Hematopoietic multipotent progenitor cell (in vitro differentiated cells): ENCODE results near the gene HOMEZ. TPM values are rescaled to one million over a fixed set of nuclear protein-coding genes. Genes with fewer than 3 reads are reported as not detected.
"Not testable (repeated sequence)": the region's sequence is repeated elsewhere in the genome, so short reads cannot be mapped to it uniquely, and the experiment has no call there.

Experiments
- DNase-seq, 3 donors: peaks; one replicate each; pipeline ENCODE4 v3.0.0-alpha.2; 2011 to 2015; ENCODE audit warnings: low read depth in 2 of 3, low spot score in 2 of 3
- total RNA-seq: library from RNA; depleted of rRNA; stranded (reverse); fragments of >200 nt; gene quantifications from one replicate; pipeline ENCODE4 v1.2.3, GENCODE V29; 2012

Gene HOMEZ
- total RNA-seq, result 18.9 TPM

GRCh38 chr14:23286020-23286901 lies at the start of gene HOMEZ:
HOMEZ (minus strand) TSS chr14:23286132; CDS start chr14:23285952, 180 bp downstream.
- DNase-seq, result peak; percentile 77 to 97 (median 97)

GRCh38 chr14:23335623-23336022 lies 49.7 kb upstream of the HOMEZ start:
- no peak for DNase-seq

- DNase-seq, result peak; percentile 47 to 86 (median 68)
Measured at GRCh38 chr14:23327947-23328744, 42.2 kb upstream of the HOMEZ start.

- no peak for DNase-seq
Measured at GRCh38 chr14:23326491-23327332, 40.8 kb upstream of the HOMEZ start.

DNA sequence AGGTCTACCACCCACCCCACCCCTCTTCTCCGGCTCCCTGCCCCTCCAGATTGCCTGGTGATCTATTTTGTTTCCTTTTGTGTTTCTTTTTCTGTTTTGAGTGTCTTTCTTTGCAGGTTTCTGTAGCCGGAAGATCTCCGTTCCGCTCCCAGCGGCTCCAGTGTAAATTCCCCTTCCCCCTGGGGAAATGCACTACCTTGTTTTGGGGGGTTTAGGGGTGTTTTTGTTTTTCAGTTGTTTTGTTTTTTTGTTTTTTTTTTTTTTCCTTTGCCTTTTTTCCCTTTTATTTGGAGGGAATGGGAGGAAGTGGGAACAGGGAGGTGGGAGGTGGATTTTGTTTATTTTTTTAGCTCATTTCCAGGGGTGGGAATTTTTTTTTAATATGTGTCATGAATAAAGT lies 39.8 kb upstream of the HOMEZ start:
- DNase-seq, result not testable (repeated sequence)

DNA sequence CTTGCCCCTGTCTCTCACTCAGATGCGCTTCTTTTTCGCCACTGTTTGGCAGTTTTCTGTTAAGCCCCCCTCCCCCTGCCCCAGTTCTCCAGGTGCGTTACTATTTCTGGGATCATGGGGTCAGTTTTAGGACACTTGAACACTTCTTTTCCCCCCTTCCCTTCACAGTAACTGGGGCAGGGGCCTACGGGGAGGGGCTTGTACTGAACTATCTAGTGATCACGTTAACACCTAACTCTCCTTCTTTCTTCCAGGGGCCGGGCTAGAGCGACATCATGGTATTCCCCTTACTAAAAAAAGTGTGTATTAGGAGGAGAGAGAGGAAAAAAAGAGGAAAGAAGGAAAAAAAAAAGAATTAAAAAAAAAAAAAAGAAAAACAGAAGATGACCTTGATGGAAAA lies 39.1 kb upstream of the HOMEZ start:
- DNase-seq, result no peak

DNA sequence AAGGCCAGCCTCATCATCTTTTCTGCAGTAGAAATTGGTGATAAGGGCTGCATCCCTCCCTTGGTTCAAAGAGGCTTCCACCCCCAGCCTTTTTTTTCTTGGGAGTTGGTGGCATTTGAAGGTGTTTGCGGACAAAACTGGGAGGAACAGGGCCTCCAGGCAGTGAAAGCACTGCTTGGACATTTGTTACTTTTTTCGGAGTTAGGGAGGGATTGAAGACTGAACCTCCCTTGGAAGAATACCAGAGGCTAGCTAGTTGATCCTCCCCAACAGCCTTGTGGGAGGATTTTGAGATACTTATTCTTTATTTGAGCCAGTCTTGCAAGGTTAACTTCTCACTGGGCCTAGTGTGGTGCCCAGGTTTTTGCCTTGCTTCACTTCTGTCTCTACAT lies 38.5 kb upstream of the HOMEZ start:
- DNase-seq, result no peak

DNA sequence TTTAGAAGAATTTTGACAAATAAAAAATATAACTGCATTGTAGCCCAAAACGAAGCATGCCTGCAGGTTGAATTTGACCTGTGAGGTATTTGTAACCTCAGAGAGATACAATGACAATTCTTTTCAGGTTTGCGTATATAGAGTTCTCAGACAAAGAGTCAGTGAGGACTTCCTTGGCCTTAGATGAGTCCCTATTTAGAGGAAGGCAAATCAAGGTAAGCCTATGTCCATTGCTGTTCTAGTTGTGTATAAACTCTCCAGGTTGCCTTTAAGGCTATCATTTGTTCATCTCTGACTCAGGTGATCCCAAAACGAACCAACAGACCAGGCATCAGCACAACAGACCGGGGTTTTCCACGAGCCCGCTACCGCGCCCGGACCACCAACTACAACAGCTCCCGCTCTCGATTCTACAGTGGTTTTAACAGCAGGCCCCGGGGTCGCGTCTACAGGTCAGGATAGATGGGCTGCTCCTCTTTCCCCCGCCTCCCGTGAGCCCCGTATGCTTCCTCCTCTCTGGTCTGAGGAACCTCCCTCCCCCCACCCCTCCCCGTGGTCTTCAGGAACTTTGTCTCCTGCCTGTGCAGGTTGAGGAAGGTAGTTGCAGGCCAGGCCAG lies 38.0 kb upstream of the HOMEZ start:
- no peak for DNase-seq

GRCh38 chr14:23322568-23323517 lies 36.9 kb upstream of the HOMEZ start:
- no peak for DNase-seq

GRCh38 chr14:23321572-23322547 lies 35.9 kb upstream of the HOMEZ start:
- DNase-seq, result peak in 2 of 3 donors; percentile 42 to 55

DNA sequence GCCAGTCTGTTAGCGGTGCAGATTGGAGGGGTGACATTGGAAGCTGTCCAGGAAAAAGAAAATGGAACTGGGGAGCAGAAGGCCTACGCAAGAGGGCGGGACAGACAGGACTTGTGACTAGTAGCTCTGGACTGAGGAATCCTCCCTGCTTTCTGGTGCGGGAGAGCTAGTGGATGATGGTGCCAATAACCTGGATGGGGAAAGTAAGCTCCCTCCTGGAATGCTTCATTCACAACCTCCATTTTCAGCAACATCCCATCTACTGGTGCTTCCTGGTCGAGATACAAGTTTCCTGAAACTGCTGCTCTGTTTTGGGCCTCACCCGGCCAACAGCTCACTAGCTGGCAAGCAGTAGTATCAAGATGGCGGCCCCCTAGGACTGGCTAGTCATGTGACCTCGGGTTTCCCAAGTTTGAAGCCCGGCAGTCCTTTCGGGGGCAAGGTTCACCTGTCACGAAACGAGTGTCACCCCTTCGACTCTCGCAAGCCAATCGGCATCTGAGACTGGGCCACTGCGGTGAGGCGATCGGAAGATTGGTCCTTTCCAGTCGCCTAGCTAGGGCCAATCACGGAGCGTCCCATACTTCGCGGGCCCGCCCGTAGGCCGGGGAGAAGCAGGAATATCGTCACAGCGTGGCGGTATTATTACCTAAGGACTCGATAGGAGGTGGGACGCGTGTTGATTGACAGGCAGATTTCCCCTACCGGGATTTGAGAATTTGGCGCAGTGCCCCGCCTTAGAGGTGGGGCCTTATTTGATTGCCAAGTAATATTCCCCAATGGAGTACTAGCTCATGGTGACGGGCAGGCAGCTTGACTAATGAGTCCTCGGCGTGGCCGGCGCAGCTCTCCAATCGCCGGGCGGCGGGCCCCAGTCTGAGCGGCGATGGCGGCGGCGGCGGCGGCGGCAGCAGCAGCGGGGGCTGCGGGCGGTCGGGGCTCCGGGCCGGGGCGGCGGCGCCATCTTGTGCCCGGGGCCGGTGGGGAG lies 34.9 kb upstream of the HOMEZ start, which contains the start of gene PABPN1:
TSS of gene PABPN1 (plus strand) at position 874 of the 988 bp plus-strand sequence. CDS start at position 887, 13 bp downstream.
- DNase-seq, result peak; percentile 96 to 100 (median 100)

- DNase-seq, result no peak
Measured at GRCh38 chr14:23319746-23320583, 34.0 kb upstream of the HOMEZ start.

- DNase-seq, result no peak
Measured at GRCh38 chr14:23316300-23316699, 30.4 kb upstream of the HOMEZ start.

- DNase-seq, result no peak
Measured at GRCh38 chr14:23310546-23310945, 24.6 kb upstream of the HOMEZ start.

- DNase-seq, result no peak
Measured at GRCh38 chr14:23308721-23309445, 23.0 kb upstream of the HOMEZ start.
